AG09309 (cell line): Measurements from ENCODE around the gene SRMS.
"Not testable (repeated sequence)": the region's sequence is repeated elsewhere in the genome, so short reads cannot be mapped to it uniquely, and the experiment has no call there.

Source experiments
- DNase-seq: peaks from one replicate; pipeline ENCODE4 v3.0.0-alpha.2; 2010; ENCODE audit warnings: low read depth
- H3K4me3 ChIP-seq: 2 replicates; pipeline ENCODE4 v1.5.1; 2011; ENCODE audit warnings: mild to moderate bottlenecking, low read depth, low read length, moderate library complexity; ENCODE audit not compliant: control insufficient read depth
- CTCF ChIP-seq: IDR thresholded peaks from 2 replicates; pipeline ENCODE4 v1.5.1; 2011; ENCODE audit warnings: mild to moderate bottlenecking, low read depth, low read length, inconsistent platforms; ENCODE audit not compliant: insufficient read depth, control insufficient read depth; ENCODE audit errors: missing control alignments

Gene SRMS

GRCh38 chr20:63572788-63573646 lies 25.5 kb upstream of the SRMS start:
- peak overlapping the region; percentile 78 for H3K4me3 ChIP-seq
- DNase-seq, result no peak
- TF ChIP-seq CTCF, result peak; percentile 25

DNA sequence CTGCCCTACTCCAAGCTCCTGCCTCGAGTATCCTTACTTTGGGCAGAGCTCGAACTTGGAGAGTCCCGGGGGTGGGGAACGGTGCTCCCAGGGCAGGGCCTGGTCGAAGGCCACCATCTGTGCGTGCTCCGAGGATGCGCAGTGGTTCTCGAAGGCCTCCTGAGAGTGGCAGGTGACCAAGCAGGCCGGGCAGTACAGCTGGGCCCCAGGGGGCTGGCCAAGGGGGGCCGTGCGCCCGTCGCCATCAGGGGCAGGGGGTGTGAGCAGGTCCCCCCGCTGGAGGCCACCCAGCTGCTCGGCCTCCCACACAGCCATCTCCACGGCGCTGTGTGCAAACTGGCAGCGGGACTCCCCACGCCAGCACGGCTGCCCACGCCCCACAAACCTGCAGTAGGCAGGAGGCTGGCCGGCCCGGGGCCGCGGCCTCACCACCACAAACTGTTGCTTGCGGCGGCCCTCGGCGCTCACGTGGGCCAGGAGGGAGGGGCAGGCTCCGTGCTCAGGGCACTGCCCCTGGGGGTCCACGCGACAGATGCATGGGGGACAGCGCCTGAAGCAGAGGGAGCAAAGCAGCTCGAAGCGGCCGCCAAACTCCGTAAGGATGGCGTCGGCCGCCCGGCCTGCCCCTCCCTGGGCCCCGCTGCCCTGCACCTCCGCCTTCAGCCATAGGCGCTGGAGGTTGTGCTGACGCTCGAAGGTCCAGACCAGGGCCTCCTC lies 24.7 kb upstream of the SRMS start:
- DNase-seq, result no peak
- no peak overlapping the region for H3K4me3 ChIP-seq
- no peak for TF ChIP-seq CTCF

DNA sequence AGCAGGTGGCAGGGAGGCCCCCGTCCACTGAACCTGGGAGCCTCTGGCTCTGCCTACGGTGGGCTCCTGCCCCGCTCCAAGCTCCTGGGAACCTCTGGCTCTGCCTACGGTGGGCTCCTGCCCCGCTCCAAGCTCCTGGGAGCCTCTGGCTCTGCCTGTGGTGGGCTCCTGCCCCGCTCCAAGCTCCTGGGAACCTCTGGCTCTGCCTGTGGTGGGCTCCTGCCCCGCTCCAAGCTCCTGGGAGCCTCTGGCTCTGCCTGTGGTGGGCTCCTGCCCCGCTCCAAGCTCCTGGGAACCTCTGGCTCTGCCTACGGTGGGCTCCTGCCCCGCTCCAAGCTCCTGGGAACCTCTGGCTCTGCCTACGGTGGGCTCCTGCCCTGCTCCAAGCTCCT lies 23.5 kb upstream of the SRMS start:
- not testable (repeated sequence) for DNase-seq, H3K4me3 ChIP-seq

- no peak for TF ChIP-seq CTCF
- no peak overlapping the region for H3K4me3 ChIP-seq
- no peak for DNase-seq
Measured at GRCh38 chr20:63570281-63571086, 22.9 kb upstream of the SRMS start.

DNA sequence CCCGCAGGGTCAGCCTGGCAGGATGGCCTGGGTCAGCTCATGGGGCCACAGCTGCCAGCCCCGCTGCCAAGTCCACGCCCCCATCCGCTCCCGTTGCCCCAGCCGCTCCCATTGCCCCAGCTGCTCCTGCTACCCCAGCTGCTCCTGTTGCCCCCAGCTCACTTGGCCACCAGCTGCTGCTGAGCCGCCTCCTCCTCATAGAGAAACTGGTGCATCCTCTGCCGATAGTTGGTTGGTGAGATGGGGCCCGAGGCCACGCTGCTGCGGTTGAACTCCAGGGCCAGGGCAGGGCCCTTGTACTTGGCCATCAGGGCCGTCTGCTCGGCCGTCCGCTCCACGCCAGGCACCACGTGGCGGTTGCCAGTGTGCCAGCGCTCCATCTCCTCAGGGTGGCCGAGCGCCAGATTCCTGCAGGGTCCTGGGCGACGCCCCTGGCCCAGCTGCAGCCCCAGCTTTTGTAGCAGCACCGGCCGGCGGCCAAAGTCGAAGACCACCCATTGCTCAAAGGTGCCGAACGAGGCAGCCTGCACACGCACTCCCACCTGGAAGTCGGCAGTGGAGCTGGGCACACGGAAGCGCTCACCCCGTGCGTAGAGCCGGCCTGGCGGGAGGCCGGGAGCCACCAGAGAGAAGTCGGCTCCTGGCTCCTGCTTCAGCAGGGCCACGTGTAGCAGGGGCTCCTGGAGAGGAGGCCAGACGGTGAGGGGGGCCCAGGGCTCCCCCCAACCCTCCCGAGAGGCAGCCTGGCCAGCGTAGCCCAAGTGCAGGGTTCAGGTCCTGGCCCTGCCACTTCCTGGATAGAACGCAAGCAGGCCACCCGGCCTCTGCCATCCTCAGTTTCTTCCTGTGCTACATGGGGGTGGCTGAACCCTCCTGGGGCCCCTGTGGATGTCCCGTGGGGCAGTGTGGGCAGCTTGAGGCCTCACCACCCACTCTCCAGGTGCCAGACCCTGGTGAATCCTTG lies 21.7 kb upstream of the SRMS start:
- DNase-seq, result no peak
- TF ChIP-seq CTCF, result no peak
- no peak overlapping the region for H3K4me3 ChIP-seq

DNA sequence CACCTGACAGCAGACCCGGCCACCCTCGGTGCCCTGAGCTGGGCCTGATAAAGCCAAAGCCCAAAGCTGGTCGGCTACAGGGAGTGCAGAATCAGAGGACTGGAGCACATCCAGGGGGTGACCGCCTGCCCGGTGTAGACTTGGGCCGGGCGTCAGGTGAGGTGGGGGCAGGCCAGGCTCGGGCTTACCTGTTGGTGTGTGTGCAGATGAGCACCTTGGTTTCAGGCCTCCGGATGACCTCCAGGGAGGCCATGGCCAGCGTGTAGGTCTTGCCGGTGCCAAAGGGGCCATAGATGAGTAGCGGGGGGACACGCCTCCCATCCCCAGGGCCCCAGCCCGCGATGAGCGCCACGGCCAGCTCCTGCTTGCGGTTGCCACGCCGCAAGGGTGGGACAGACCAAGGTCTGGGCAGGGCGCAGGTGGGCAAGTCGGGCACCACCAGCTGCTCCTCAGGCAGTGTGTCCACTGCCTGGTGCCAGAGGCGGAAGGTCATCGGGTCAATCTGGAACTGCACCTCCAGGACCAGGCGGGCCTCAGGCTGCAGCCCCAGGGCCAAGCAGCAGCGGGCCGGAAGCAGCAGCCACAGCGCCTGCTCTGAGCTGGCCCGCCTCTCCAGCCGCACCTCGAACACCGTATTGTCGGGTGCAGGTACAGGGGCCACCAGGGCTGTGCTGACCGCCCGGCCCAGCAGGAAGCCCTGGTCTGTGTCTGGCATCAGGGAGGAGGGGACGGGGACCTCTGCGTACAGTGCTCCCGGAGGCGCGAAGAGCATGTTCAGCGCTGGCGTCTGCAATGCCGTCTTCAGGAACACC lies 20.8 kb upstream of the SRMS start:
- no peak for DNase-seq
- TF ChIP-seq CTCF, result no peak
- no peak overlapping the region for H3K4me3 ChIP-seq
